Measurements from ENCODE around the gene CDCP2.

CDCP2 gene

DNA sequence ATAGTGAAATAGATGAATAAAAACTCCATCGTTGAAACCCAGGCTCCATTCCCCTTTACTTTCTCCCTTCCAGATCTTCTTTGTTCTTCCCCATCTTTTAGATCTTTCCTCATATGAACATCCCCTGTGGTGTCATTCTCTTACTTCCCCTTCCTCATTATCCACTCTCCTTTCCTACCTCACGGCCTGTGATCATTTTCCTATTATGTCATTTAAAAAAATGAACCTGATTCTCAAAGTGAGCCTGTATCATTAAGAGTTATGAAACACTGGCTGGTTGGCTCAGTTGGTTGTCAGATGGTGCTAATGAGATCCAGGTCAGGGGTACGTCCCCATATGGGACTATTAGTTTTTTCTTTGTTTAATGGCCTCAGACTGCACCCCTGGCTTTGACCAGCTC, 61.1 kb downstream of the CDCP2 start:
- DNase-seq (ENCODE audit: low spot score), result no peak

- no peak for DNase-seq (ENCODE audit: low spot score)
These were observed 64.4 kb downstream of the CDCP2 start for GRCh38 chr1:54088385-54088784.

DNA sequence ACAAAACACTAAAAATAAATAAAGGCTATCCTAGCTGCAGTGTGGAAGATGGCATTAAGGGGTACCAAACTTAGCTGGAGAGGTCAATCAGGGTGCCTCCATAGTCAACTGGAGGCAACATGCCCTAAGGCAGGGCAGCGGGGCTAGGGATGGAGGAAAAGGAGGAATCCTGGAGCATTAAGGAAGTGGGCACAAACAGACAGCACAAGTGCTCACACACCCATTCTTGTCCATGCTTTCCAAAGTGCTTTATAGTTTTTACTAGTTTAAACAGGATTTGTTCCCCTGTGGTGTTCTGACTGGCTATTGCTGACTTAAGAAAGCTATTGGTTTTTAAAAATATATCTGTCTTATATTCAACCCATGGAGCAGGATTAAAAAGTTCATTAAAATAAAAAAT, 66.0 kb downstream of the CDCP2 start:
- no peak for DNase-seq (ENCODE audit: low spot score)

- no peak for DNase-seq (ENCODE audit: low spot score)
These were observed 68.0 kb downstream of the CDCP2 start for GRCh38 chr1:54084794-54085193.
